Ureter (tissue), 1 donor: ENCODE data around the gene CAMTA1. TPM values are rescaled to one million over a fixed set of nuclear protein-coding genes. Genes with fewer than 3 reads are reported as not detected.
A peak's percentile ranks its signal among the peaks of the same experiment; 100 is the strongest.
"Not testable (repeated sequence)": the region's sequence is repeated elsewhere in the genome, so short reads cannot be mapped to it uniquely, and the experiment has no call there.

Source experiments
- DNase-seq: peaks from one replicate; pipeline ENCODE4 v3.0.0-alpha.2; 2020; ENCODE audit warnings: low spot score
- total RNA-seq: library from RNA; stranded (reverse); gene quantifications from one replicate; pipeline ENCODE4 v1.2.4, GENCODE V29; 2023
- donor health status: DM: yes; HTN: yes; CAD: no.

The CAMTA1 gene, protein sequence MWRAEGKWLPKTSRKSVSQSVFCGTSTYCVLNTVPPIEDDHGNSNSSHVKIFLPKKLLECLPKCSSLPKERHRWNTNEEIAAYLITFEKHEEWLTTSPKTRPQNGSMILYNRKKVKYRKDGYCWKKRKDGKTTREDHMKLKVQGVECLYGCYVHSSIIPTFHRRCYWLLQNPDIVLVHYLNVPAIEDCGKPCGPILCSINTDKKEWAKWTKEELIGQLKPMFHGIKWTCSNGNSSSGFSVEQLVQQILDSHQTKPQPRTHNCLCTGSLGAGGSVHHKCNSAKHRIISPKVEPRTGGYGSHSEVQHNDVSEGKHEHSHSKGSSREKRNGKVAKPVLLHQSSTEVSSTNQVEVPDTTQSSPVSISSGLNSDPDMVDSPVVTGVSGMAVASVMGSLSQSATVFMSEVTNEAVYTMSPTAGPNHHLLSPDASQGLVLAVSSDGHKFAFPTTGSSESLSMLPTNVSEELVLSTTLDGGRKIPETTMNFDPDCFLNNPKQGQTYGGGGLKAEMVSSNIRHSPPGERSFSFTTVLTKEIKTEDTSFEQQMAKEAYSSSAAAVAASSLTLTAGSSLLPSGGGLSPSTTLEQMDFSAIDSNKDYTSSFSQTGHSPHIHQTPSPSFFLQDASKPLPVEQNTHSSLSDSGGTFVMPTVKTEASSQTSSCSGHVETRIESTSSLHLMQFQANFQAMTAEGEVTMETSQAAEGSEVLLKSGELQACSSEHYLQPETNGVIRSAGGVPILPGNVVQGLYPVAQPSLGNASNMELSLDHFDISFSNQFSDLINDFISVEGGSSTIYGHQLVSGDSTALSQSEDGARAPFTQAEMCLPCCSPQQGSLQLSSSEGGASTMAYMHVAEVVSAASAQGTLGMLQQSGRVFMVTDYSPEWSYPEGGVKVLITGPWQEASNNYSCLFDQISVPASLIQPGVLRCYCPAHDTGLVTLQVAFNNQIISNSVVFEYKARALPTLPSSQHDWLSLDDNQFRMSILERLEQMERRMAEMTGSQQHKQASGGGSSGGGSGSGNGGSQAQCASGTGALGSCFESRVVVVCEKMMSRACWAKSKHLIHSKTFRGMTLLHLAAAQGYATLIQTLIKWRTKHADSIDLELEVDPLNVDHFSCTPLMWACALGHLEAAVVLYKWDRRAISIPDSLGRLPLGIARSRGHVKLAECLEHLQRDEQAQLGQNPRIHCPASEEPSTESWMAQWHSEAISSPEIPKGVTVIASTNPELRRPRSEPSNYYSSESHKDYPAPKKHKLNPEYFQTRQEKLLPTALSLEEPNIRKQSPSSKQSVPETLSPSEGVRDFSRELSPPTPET (N-terminal part only)
- total RNA-seq, result 88.1 TPM

DNA sequence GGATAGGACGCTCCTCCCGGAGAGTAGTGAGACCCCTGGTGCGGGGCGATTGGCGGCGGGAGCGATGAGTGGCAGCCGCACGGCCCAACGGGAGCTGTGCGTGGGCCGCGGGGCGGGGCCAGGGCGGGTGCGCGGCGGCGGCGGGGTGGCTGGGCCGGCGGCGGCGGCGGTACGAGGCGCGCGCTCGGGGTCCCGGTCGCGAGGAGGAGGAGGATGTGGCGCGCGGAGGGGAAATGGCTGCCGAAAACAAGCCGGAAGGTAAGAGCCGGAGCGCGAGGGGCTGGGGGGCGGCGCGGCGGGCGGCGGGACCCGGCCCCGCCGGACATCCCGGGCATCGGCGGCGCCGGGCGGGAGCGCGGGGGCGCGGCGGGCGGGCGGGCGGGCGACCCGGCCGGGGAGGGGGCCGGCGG, at the start of gene CAMTA1:
CAMTA1 (plus strand) TSS at position 137 of the 410 bp plus-strand sequence; CDS start at position 214, 77 bp downstream.
- DNase-seq, result no peak

GRCh38 chr1:6738987-6739676, 46.1 kb upstream of the CAMTA1 start:
- DNase-seq, result no peak

DNA sequence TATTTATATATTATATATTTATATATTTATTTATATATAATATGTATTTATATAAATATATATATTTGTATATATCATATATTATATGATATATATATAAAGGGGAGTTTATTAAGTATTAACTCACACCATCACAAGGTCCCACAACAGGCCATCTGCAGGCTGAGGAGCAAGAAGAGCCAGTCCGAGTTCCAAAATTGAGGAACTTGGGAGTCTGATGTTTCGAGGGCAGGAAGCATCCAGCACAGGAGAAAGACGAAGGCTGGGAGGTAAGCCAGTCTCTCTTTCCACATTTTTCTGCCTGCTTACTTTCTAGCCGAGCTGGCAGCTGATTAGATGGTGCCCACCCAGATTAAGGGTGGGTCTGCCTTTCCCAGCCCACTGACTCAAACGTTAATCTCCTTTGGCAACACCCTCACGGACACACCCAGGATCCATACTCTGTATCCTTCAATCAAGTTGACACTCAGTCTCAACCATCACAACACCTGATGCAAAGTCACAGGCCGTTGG, 42.5 kb upstream of the CAMTA1 start:
- DNase-seq, result not testable (repeated sequence)

DNA sequence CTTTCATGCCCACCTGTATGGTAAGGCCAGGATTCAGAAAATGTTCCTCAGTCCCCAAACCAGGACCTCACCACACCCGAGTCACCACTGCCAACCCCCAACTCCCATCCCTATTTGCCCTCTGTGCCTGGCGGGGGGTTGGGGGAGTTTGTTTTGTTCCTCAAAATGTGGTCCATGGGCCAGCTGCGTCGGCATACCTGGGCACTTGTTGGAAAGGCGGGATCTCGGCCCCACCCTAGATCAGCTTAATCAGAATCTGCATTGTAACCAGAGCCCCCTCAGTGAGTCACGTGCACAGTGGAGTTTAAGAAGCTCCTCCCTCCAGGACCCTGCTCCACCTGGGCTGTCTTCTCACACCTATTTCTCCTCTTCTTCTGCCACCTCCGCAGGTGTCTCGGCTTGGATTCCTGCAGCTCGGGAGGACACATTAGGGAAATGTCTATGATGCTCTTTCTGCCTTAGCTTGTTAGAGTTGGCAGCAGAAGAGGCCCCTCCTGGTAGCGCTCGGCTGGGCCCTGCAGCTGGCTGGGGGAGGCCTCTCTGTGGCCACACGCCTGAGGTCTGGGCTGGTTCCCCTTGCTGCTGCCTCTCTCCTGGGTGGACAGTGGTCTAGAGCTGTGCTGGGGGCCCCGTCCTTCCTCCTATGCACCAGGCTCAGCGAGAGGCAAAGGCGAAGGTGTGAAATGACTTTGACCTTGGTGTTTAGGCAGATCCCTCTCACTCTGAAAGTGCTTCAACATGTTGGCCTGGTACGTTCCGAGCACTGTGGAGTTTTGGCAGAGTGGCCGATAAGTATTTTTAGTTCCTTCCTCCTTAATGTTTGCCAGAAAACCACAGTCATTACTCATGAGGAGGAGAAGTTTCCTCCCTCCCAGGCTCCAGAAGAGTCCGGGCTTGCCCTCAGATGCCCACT, 41.8 kb upstream of the CAMTA1 start:
- DNase-seq, result peak; percentile 70

DNA sequence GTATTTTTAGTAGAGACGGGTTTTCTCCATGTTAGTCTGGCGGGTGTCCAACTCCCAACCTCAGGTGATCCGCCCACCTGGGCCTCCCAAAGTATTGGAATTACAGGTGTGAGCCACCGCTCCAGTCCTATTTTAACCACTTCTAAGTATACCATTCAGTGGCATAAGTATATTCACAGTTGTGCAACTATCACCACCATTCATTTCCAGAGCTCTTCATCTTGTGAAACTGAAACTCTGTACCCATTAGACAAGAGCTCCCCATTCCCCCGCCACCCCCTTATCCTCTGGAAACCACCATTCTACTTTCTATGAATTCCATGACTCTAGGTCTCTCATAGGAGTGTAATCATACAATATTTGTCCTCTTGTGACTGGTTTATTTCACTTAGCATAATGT, 40.2 kb upstream of the CAMTA1 start:
- DNase-seq, result no peak

DNA sequence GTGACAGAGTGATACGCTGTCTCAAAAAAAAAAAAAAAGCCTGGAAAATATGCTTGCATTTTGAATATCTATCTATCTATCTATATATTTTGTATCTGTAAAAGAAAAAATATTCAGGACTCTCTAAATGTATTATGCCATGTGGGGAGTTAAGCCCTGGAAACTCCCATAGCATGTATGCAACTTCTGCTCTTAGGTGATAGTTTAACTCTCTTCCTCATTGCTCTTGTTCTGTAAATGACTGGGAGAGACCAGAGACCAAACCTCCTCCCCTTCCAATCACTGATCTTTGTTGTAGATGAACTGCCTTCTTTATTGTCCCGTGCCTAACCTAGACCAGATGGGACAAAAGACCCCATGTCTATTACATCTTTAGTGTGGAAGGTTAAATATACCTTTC, 37.6 kb upstream of the CAMTA1 start:
- DNase-seq, result no peak

DNA sequence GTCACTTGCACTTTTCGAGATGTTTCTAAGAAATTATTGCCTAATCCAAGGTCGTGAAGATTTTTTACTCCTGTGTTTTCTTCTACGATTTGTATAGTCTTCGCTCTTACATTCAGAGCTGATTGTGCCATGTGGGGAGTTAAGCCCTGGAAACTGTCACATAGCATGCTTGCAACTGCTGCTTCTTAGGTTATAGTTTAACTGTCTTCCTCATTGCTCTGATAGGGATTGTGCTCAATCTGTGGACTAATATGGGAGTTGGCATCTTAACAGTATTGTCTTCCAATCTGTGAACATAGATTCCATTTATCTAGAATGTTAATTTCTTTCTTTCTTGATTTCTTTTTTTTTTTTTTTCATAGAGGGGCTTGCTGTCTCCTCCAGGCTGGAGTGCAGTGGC, 34.8 kb upstream of the CAMTA1 start:
- no peak for DNase-seq

GRCh38 chr1:6753320-6754140, 31.7 kb upstream of the CAMTA1 start:
- no peak for DNase-seq

DNA sequence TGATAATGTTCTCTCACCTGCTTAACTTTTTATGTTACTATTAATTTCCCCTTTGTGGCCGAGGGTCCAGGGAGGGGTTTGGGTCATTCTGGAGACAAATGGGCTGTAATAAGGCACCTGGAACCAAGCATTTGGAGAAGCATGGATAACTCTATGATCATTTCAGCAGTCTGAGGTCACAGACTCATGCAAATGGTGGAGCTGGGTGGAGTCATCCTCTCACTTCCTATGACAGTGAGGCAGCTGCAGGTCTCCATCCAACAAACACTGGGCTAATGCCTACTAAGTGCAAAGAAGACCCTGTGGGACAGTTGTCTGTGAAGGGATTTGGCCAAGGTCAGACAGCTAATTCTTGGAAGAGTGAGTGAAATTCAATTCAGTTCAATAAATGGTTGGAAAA, 28.8 kb upstream of the CAMTA1 start:
- DNase-seq, result no peak

DNA sequence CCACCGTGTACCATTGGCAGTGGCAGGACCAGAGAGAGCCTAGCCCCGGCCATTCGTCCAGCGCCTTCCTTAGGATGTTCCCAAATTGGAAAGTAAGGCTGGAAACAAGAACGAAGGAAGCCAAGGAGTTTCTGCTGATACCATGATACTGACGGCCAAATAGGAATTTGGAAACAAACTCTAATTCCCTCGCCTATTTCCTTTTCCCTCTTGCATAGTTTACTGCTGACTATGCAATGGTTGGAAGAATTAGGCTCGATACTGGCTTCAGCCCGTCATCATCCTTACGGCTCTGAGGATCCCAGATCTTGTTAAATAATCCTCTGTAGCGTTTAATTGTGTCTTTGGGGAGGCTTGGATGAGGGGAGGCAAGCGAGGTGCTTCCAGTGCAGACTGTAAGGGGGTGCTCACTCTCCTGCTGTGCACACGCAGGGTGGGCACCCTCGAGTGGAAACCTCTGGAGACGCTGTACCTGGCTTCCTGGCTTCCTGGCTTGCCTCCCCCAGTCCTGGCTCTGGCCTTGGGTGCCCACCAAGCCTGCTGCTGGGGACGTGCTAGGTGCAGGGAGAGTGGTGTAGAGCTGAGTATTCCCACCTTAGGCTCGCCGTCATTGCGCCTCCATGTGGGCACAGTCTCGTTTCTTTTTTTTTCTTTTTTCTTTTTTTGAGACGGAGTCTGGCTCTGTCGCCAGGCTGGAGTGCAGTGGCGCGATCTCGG, 27.4 kb upstream of the CAMTA1 start:
- no peak for DNase-seq

GRCh38 chr1:6761196-6761737, 24.0 kb upstream of the CAMTA1 start:
- DNase-seq, result no peak

DNA sequence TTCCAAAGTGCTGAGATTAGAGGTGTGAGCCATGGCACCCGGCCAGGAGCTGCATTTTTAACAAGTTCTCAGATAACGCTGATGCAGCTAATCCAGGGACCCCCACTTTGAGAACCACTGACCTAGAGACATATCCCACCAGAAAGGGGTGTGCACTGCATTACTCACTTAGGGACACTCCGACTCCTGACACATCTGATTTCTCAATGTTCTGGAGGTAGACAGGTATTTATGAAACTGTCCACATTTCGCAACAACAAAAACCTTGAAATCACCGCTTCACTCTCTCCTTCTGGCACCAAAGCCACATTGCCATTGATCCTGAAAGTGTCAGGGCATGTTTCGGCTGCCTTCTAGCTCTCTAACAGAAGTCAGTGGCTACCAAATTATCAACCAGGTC, 23.2 kb upstream of the CAMTA1 start:
- DNase-seq, result no peak

- DNase-seq, result no peak
Measured at GRCh38 chr1:6770751-6771440, 14.4 kb upstream of the CAMTA1 start.

DNA sequence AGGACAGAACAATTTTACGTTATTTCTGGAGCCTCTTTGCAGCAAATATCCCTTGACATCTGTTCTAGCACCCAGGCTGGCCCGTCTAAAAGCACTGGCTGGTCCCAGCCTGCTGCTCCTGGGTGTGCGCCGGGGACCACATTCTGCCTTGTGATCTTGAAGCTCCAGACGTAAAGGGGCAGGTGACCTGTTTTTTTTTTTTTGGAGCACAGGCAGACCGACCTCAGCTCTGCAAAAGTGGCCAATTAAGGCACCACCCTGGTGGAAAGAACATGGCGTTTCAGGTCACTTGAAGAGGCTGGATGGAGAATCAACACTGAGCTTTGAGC, 13.8 kb upstream of the CAMTA1 start:
- no peak for DNase-seq

DNA sequence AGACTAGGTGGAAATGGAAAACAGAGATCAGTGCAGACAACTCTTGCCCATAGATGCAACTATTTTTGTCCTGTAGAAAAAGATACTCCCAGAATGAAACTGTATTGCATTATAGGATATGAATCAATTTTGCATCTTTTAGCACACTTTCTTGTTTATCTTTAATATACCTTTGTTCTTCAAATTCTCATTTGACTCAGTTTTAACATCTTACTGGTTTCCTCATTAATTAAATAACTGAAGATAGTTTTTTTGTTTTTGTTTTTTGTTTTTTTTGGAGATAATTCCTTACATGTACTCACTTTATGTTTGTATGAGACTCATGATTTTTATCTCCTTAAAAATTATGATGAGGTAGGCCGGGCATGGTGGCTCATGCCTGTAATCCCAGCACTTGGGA, 10.9 kb upstream of the CAMTA1 start:
- DNase-seq, result no peak

GRCh38 chr1:6775261-6776043, 9.8 kb upstream of the CAMTA1 start:
- no peak for DNase-seq

GRCh38 chr1:6776389-6776788, 8.9 kb upstream of the CAMTA1 start:
- DNase-seq, result no peak
